GM19467 (cell line): Measurements from ENCODE around the gene ACP2.
"Not testable (repeated sequence)": the region's sequence is repeated elsewhere in the genome, so short reads cannot be mapped to it uniquely, and the experiment has no call there.

Source experiments
- ATAC-seq: cut with Tn5 transposase; IDR thresholded peaks from one replicate; pipeline ENCODE4 v1.9.1; 2021; ENCODE audit warnings: mild to moderate bottlenecking, moderate library complexity; ENCODE audit not compliant: unreplicated experiment

Gene ACP2

DNA sequence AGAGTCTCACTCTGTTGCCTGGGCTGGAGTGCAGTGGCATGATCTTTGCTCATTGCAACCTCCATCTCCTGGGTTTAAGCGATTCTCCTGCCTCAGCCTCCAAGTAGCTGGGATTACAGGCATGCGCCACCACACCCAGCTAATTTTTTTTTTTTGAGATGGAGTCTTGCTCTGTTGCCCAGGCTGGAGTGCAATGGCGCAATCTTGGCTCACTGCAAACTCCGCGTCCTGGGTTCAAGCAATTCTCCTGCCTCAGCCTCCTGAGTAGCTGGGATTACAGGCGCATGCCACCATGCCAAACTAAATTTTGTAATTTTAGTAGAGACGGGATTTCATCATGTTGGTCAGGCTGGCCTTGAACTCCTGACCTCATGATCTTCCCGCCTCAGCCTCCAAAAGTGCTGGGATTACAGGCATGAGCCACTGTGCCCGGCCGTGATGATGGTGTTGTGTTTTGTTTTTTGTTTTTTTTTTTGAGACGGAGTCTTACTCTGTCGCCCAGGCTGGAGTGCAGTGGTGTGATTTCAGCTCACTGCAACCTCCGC is 40.5 kb downstream of the ACP2 start:
- ATAC-seq: not testable (repeated sequence)

DNA sequence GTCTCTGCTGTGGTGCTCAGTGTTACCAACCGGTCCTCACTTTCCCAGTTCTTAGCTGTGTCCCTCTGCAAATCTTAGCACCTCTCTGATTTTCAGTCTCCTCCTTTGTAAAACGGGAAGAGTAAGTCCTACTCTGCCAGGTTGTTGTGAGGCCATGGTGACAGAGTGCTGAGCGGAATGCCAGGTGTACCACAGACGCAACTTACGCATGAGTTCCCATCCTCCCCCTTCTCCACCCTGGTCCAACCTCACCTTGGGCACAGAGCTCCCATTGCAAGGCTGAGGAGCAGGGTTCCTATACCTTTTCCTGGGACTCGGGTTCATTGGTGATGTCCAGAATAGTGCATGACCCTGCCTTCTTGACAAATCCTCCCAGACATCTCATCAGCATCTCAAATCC is 41.2 kb downstream of the ACP2 start:
- no peak for ATAC-seq

DNA sequence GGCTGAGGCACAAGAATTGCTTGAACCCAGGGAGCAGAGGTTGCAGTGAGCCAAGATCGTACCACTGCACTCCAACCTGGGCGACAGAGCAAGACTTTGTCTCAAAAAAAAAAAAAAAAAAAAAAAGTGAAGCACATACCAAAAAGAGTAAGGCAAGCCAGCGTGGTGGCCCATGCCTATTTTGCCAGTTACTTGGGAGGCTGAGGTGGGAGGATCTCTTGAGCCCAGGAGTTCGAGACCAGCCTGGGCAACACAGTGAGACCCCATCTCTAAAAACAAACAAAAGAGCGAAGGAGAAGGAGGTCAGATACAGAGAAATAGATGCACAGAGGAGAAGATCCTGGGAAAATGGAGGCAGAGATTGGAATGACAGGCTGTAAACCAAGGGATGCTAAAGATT is 42.0 kb downstream of the ACP2 start:
- not testable (repeated sequence) for ATAC-seq

DNA sequence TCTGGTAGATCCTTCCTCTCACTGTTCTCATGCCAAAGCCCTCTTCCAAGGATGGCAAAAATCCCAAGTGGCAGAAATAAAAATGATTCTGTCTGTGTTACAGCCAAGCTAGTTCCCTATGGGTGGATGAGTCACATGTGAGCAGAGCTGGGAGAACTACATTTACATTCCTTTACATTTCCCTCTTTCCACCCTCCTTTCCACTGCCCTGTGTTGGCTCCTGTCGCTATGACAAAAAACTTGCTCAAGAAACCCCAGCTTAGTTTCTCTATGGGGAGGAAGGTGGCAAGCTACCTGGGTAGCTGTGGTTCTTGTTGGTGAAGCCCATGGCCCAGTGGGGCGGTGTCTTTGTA is 44.0 kb downstream of the ACP2 start:
- ATAC-seq: no peak

DNA sequence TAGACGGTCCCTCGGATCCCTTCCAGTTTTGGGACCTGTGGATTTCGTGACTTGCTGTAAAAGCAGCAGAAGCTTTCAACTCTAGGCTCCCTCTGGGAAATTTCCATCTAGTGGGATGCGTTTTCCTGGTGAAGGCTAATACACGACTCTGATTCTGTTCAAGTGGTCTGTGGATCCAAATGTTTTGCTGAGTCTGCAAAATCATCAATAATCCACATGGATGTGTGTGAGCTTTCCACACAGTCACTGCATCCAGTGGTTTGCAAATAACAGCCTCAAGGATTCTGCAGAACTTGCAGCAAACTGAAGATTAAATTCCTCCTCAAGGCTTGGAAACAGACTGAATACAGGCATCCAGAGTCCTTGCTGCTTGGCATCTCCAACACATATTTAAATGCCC is 46.0 kb downstream of the ACP2 start:
- no peak for ATAC-seq

DNA sequence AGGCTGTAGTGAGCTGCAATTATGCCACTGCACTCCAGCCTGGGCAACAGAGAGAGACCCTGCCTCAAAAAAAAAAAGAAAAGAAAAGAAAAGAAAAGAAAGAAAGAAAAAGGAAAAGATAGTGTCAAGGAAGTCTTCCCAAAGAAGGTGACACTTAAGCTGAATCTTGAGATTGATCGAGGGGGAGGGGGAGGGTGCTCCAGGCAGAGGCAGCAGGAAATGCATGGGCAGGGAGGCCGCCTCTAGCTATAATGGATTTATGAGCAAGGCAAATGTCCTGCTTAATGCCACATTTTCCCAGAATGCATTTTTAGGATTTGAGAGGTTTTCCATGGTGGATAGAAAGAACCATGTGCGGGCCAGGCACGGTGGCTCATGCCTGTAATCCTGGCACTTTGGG is 47.6 kb downstream of the ACP2 start:
- ATAC-seq: no peak

DNA sequence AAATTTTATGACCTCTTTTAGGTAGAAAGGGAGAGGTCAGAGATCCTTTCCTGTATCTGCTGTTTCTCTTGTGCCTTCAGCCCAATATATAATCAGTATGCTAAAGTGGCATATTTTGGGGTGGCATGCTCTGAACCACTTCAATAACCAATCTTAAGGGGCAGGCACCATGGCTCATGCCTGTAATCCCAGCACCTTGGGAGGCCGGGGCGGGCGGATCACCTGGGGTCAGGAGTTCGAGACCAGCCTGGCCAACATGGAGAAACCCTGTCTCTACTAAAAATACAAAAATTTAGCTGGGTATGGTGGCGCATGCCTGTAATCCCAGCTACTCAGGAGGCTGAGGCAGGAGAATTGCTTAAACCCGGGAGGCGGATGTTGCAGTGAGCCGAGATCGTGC is 50.5 kb downstream of the ACP2 start:
- not testable (repeated sequence) for ATAC-seq

DNA sequence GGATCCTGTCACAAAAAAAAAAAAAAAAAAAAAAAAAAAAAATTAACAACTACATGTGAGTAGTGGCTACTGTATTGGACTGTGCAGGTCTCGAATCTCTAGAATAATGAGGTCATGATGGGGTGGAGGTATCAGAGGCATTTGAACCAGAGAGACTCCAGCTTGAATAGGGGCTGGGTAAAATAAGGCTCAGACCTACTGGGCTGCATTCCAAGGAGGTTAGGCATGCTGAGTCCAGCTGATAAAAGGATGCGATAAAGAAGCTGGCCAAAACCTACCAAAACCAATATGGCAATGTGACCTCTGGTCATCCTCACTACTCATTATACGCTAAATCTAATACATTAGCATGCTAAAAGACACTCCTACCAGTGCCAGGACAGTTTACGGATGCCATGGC is 56.5 kb downstream of the ACP2 start:
- ATAC-seq: no peak

DNA sequence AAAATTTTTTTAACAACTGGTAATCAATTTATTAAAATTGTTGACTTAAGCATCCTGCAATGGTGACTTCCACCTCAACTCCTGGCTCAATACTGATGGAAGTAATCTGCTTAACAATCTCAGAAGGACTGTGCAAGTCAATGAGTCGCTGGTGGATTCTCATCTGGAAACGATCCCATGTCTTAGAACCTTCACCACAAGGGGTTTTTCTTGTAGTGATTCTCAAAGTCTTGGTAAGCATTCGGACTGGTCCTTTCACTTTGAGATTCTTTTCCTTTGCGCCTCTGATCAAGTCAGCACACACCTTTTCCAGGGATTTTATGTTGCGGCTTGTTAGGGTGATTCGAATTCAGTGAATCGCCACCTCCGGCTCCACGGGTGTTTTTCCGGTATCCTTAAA is 57.5 kb downstream of the ACP2 start:
- ATAC-seq: not testable (repeated sequence)
